OCI-LY7 (cell line): ENCODE measurements around the gene TBC1D9B. TPM values are rescaled to one million over a fixed set of nuclear protein-coding genes. Genes with fewer than 3 reads are reported as not detected.

Source experiments
- BruUV-seq: library from RNA; stranded (reverse); fragments of 400-500 nt; replicated peaks from 2 replicates; lab custom pipeline; 2021; lab: Mats Ljungman, UMichigan
- CTCF ChIA-PET: fragments of 300-600 bp; sonication (Branson Sonifier 250); formaldehyde crosslinking; loops from one replicate; lab custom pipeline; 2022; ENCODE audit warnings: antibody characterized with exemption; ENCODE audit not compliant: unreplicated experiment; lab: Charles Lee
- POLR2A ChIA-PET: fragments of 300-600 bp; sonication (Branson Sonifier 250); formaldehyde crosslinking; loops from one replicate; lab custom pipeline; 2022; ENCODE audit warnings: antibody characterized with exemption; lab: Charles Lee
- DNase-seq: peaks from one replicate; pipeline ENCODE4 v3.0.0-alpha.2; 2015; ENCODE audit warnings: low spot score
- H2AFZ ChIP-seq: fragments of 200-600 bp; sonication (generic), shearing (Covaris generic); 2 replicates; pipeline ENCODE4 v1.6.1; 2014; ENCODE audit warnings: mild to moderate bottlenecking, antibody characterized with exemption, low read length, moderate library complexity
- H3K27ac ChIP-seq: fragments of 200-600 bp; sonication (generic); 2 replicates; pipeline ENCODE4 v1.5.1; 2014; ENCODE audit warnings: mixed run types, low read depth, mild to moderate bottlenecking, moderate library complexity, low read length, inconsistent platforms; ENCODE audit not compliant: poor library complexity, severe bottlenecking
- H3K36me3 ChIP-seq: fragments of 200-600 bp; sonication (generic); 2 replicates; pipeline ENCODE4 v1.6.1; 2014; ENCODE audit warnings: mild to moderate bottlenecking, antibody characterized with exemption, low read length, moderate library complexity, mixed read lengths; ENCODE audit not compliant: insufficient read depth
- H3K4me1 ChIP-seq: fragments of 200-600 bp; sonication (generic); 2 replicates; pipeline ENCODE4 v1.5.1; 2014; ENCODE audit warnings: mild to moderate bottlenecking, low read length; ENCODE audit not compliant: insufficient read depth, poor library complexity, severe bottlenecking
- H3K4me2 ChIP-seq: fragments of 200-600 bp; sonication (generic); 2 replicates; pipeline ENCODE4 v1.6.1; 2014; ENCODE audit warnings: mild to moderate bottlenecking, low read length
- H3K4me3 ChIP-seq: fragments of 200-600 bp; sonication (generic); 2 replicates; pipeline ENCODE4 v1.5.1; 2014; ENCODE audit warnings: mild to moderate bottlenecking, low read depth, low read length; ENCODE audit not compliant: poor library complexity, severe bottlenecking
- H3K79me2 ChIP-seq: fragments of 200-600 bp; sonication (generic); 2 replicates; pipeline ENCODE4 v1.6.1; 2016; ENCODE audit warnings: low read depth, mild to moderate bottlenecking, low read length, moderate library complexity, mixed read lengths; ENCODE audit not compliant: insufficient read depth
- H3K9me2 ChIP-seq: fragments of 200-600 bp; sonication (generic); 2 replicates; pipeline ENCODE4 v1.6.1; 2016; ENCODE audit warnings: mild to moderate bottlenecking, low read length, mixed read lengths; ENCODE audit not compliant: insufficient read depth
- H3K9me3 ChIP-seq: fragments of 200-600 bp; sonication (generic); 2 replicates; pipeline ENCODE4 v1.6.1; 2014; ENCODE audit warnings: mild to moderate bottlenecking, mixed run types, low read length, mixed read lengths
- H4K20me1 ChIP-seq: fragments of 200-600 bp; sonication (generic); 2 replicates; pipeline ENCODE4 v1.6.1; 2014; ENCODE audit warnings: mild to moderate bottlenecking, antibody characterized with exemption, low read length, moderate library complexity, mixed read lengths; ENCODE audit not compliant: insufficient read depth
- EZH2phosphoT487 ChIP-seq: fragments of 200-600 bp; sonication (generic); IDR thresholded peaks from 2 replicates; pipeline ENCODE4 v1.6.1; 2018; ENCODE audit warnings: low read depth, borderline replicate concordance, mild to moderate bottlenecking, mixed run types, antibody characterized with exemption, low read length, moderate library complexity, mixed read lengths
- intact Hi-C: fragments of 100-400 bp; cut with micrococcal nuclease; formaldehyde crosslinking; loops from one replicate; pipeline ENCODE4 v1.10.0; 2022; ENCODE audit not compliant: unreplicated experiment
- total RNA-seq, 2 experiments: library from RNA; depleted of rRNA in 1 of 2; stranded (reverse); fragments of >200 nt in 1 of 2; shearing (Covaris generic) in 1 of 2; gene quantifications; 2 replicates each; pipeline ENCODE4 v1.2.3, GENCODE V29; 2014 to 2022
- TF ChIP-seq, protein P1 (sequence below): fragments of 200-600 bp; sonication (generic); conservative IDR thresholded peaks from 2 replicates; pipeline ENCODE4 v1.5.1; 2014; ENCODE audit warnings: mild to moderate bottlenecking, antibody characterized with exemption, low read length, moderate library complexity, mixed read lengths

TBC1D9B gene
- total RNA-seq, 2 experiments from 2014 or later = 52.2 to 106 TPM

DNA sequence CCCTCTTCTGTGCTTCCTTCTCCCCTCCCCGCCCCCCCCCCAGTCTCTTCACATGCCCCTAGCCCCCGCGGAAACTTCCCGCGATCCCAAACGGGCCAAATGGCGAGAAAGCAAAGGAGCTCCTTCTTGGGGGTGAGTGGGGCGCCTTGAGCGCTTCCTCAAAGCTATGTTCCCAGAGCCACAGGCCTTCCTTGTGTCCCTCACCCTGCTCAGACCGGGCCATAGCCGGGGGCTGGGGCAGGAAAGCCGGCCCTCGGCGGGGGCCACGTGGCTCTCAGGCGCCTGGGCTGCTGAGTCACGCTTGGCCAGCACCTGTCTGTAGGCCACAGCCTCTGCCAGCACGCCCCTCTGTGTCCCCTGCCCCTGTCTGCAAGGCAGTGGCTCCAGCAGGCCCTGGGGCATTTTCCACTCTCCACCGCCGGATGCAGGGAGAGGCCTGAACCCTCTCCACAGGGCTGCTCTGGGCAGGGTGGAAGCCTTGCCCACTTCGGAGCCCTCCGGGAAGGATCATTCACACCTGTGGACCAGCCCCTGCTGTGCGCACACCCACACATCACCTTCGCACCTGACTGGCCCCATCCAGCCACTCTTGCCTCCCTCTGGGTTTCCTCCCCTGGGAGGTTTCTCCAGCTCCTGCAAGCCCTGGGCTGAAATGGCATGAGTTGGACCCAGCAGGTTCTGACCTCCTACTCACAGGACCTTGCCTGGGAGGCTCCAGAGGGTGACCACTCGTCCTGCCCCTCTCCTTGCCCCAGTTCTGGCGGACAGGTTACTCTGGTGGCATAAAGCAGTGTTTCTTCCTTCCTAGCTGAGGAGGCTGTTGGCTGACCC, 88.2 kb downstream of the TBC1D9B start:
- Histone ChIP-seq H3K4me1 (peaks cover 32% of the 10 kb centered on the region), H3K36me3 (peaks cover 18% of the 10 kb centered on the region), H3K9me2 (no peaks in the 10 kb centered on the region), H3K4me3 (peak overlapping the region; percentile 99), H3K27ac (peak overlapping the region; percentile 59), H2AFZ (peak overlapping the region; percentile 43; the same call in 1 of the 2 replicates), H3K79me2 (peaks cover 22% of the 10 kb centered on the region; the same call in 1 of the 2 replicates), H3K4me2 (peak overlapping the region; percentile 95), H4K20me1 (peaks cover 4% of the 10 kb centered on the region; the same call in 1 of the 2 replicates), H3K9me3 (no peaks in the 10 kb centered on the region)
- TF ChIP-seq, protein P1, sequence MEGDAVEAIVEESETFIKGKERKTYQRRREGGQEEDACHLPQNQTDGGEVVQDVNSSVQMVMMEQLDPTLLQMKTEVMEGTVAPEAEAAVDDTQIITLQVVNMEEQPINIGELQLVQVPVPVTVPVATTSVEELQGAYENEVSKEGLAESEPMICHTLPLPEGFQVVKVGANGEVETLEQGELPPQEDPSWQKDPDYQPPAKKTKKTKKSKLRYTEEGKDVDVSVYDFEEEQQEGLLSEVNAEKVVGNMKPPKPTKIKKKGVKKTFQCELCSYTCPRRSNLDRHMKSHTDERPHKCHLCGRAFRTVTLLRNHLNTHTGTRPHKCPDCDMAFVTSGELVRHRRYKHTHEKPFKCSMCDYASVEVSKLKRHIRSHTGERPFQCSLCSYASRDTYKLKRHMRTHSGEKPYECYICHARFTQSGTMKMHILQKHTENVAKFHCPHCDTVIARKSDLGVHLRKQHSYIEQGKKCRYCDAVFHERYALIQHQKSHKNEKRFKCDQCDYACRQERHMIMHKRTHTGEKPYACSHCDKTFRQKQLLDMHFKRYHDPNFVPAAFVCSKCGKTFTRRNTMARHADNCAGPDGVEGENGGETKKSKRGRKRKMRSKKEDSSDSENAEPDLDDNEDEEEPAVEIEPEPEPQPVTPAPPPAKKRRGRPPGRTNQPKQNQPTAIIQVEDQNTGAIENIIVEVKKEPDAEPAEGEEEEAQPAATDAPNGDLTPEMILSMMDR = no peak
- no peak for TF ChIP-seq EZH2phosphoT487
- no TSS peak for BruUV-seq
- peak; percentile 47 for DNase-seq
- POLR2A ChIA-PET = interaction anchor here (0.8 to 1.6 kb wide), 4 partner anchors 8 to 95 kb away, joined by 3 to 5 read pairs (median 3); no protein-coding TSS in a partner anchor
- intact Hi-C loops = loop anchor here (1.0 to 10.0 kb wide), 3 partner anchors 13 to 675 kb away; partner anchors contain the start of genes CNOT6, MGAT4B and MRNIP
- CTCF ChIA-PET = interaction anchor here (0.6 kb wide), 1 partner anchor 31 kb away, joined by 4 read pairs; no protein-coding TSS in a partner anchor

DNA sequence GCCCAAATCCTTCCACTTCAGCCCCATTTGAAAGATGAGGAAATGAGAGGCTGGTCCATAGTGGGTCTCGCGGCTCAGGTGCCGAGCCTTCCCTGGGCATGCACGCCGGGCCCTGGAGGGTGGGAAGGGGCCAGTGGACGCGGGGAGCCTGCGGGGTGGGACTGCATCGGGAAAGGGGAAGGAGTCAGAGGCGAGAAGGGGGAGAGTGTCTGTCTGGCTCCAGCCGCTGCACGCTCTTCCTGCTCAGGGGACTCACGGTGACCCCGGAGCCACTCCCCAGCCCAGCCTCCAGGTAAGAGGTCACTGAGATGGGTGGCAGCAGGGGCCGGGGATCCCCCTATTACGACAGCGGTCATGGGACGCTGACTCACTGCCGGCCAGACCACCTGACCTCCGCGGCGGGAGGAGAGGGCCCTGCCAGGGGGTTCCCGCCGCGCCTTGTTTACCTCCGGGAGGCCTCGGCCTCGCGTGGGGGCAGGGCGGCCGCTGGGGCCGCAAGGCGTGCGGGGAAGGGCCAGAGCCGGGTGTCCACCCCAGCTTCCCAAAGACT, 88.9 kb downstream of the TBC1D9B start:
- Histone ChIP-seq H3K4me3 (peak overlapping the region; percentile 99), H3K27ac (peak overlapping the region; percentile 59), H3K36me3 (peaks cover 11% of the 10 kb centered on the region), H2AFZ (peak overlapping the region; percentile 43; the same call in 1 of the 2 replicates), H3K79me2 (peaks cover 22% of the 10 kb centered on the region; the same call in 1 of the 2 replicates), H4K20me1 (peaks cover 4% of the 10 kb centered on the region; the same call in 1 of the 2 replicates), H3K4me1 (peaks cover 32% of the 10 kb centered on the region), H3K9me3 (no peaks in the 10 kb centered on the region), H3K4me2 (peak overlapping the region; percentile 95), H3K9me2 (no peaks in the 10 kb centered on the region)
- ChIA-PET POLR2A (interaction anchor here (0.8 to 1.6 kb wide), 4 partner anchors 7 to 95 kb away, joined by 3 to 5 read pairs (median 3); no protein-coding TSS in a partner anchor), CTCF (interaction anchor here (0.6 kb wide), 1 partner anchor 32 kb away, joined by 4 read pairs; no protein-coding TSS in a partner anchor)
- DNase-seq = peak; percentile 87
- intact Hi-C loops = loop anchor here (1.0 kb wide), 1 partner anchor 13 kb away; the partner anchor contains the start of gene MGAT4B
- no TSS peak for BruUV-seq
- TF ChIP-seq, protein P1 = no peak
- TF ChIP-seq EZH2phosphoT487 = no peak
